GM12878 (cell line): ENCODE data around the gene VNN1. TPM values are rescaled to one million over a fixed set of nuclear protein-coding genes. Genes with fewer than 3 reads are reported as not detected.
"Not testable (repeated sequence)": the region's sequence is repeated elsewhere in the genome, so short reads cannot be mapped to it uniquely, and the experiment has no call there.

Source experiments
- ATAC-seq: fragments of 200-7000 bp; cut with Tn5 transposase; 3 replicates; pipeline ENCODE4 v1.9.1; 2020; ENCODE audit warnings: mild to moderate bottlenecking, moderate library complexity
- BruUV-seq: library from RNA; stranded (reverse); fragments of 400-500 nt; replicated peaks from 2 replicates; lab custom pipeline; 2021; lab: Mats Ljungman, UMichigan
- CTCF ChIA-PET: fragments of 300-600 bp; sonication (Branson Sonifier 250); formaldehyde crosslinking; extraction: SDS; loops from one replicate; lab custom pipeline; 2021; ENCODE audit warnings: inconsistent platforms; lab: Yijun Ruan, JAX
- POLR2A ChIA-PET: fragments of 350-600 bp; formaldehyde crosslinking; extraction: SDS; loops from one replicate; lab custom pipeline; 2021; ENCODE audit warnings: inconsistent platforms; lab: Charles Lee
- RAD21 ChIA-PET: fragments of 300-600 bp; sonication (Branson Sonifier 250); formaldehyde crosslinking; loops from one replicate; lab custom pipeline; 2023; ENCODE audit warnings: antibody characterized with exemption; ENCODE audit not compliant: unreplicated experiment; lab: Charles Lee
- SMC1A ChIA-PET: fragments of 300-600 bp; sonication (Branson Sonifier 250); formaldehyde crosslinking; loops from one replicate; lab custom pipeline; 2023; ENCODE audit not compliant: unreplicated experiment, uncharacterized antibody; lab: Charles Lee
- DNase-seq: peaks from one replicate; pipeline ENCODE4 v3.0.0-alpha.2; 2011; ENCODE audit warnings: low read depth, low spot score
- FAIRE-seq: peaks from 3 replicates; lab custom pipeline; 2011; peaks lifted over from hg19 to GRCh38; lab: Jason Lieb, UNC
- H2AFZ ChIP-seq: 2 replicates; pipeline ENCODE4 v1.6.0; 2011; ENCODE audit warnings: low read depth, low read length, control low read depth; ENCODE audit not compliant: control insufficient read depth
- H3K27ac ChIP-seq: 2 replicates; pipeline ENCODE4 v1.5.1; 2011; ENCODE audit warnings: control low read depth; ENCODE audit not compliant: control insufficient read depth, insufficient read depth
- H3K27me3 ChIP-seq, 2 experiments: replicated peaks in 1 of 2; 2 replicates each; pipeline versions ENCODE4 v1.6.0 to v1.6.1; 2011; ENCODE audit warnings: low read length in 1 of 2; ENCODE audit not compliant: control insufficient read depth in 2 of 2, insufficient read depth in 2 of 2
- H3K36me3 ChIP-seq, 2 experiments: 2 replicates each; pipeline ENCODE4 v1.5.1; 2011; ENCODE audit warnings: low read length in 1 of 2; ENCODE audit not compliant: control insufficient read depth in 2 of 2, insufficient read depth in 2 of 2
- H3K4me1 ChIP-seq: 2 replicates; pipeline ENCODE4 v1.6.1; 2011; ENCODE audit warnings: mild to moderate bottlenecking, low read length, moderate library complexity, mixed read lengths; ENCODE audit not compliant: control insufficient read depth, insufficient read depth
- H3K4me2 ChIP-seq: 2 replicates; pipeline ENCODE4 v1.6.0; 2011; ENCODE audit warnings: control low read depth; ENCODE audit not compliant: control insufficient read depth, insufficient read depth
- H3K4me3 ChIP-seq: fragments of 200-600 bp; sonication (generic); 2 replicates; pipeline ENCODE4 v1.5.1; 2016
- H3K79me2 ChIP-seq: 2 replicates; pipeline ENCODE4 v1.6.0; 2011; ENCODE audit warnings: low read length; ENCODE audit not compliant: control insufficient read depth, insufficient read depth
- H3K9ac ChIP-seq: 2 replicates; pipeline ENCODE4 v1.8.0; 2011; ENCODE audit warnings: low read length, control low read depth, mixed read lengths; ENCODE audit not compliant: control insufficient read depth, insufficient read depth
- H3K9me3 ChIP-seq: replicated peaks from 3 replicates; pipeline ENCODE4 v1.5.1; 2011; ENCODE audit warnings: mild to moderate bottlenecking, low read length; ENCODE audit not compliant: control insufficient read depth, insufficient read depth
- H4K20me1 ChIP-seq: 2 replicates; pipeline ENCODE4 v1.6.0; 2011; ENCODE audit not compliant: control insufficient read depth, insufficient read depth
- BCL11A ChIP-seq: IDR thresholded peaks from 2 replicates; pipeline ENCODE4 v1.6.1; 2011; ENCODE audit warnings: low read depth, low read length
- E2F8 ChIP-seq: fragments of 450-650 bp; IDR thresholded peaks from 2 replicates; pipeline ENCODE4 v1.6.1; 2018; ENCODE audit warnings: mild to moderate bottlenecking, low read depth, moderate library complexity; ENCODE audit not compliant: partially characterized antibody
- IKZF1 ChIP-seq: fragments of 450-650 bp; conservative IDR thresholded peaks from 2 replicates; pipeline ENCODE4 v1.6.1; 2017; ENCODE audit warnings: antibody characterized with exemption, mild to moderate bottlenecking
- IRF4 ChIP-seq: IDR thresholded peaks from 2 replicates; pipeline ENCODE4 v1.6.1; 2011; ENCODE audit warnings: low read depth, low read length
- MEF2B ChIP-seq: fragments of 450-650 bp; IDR thresholded peaks from 2 replicates; pipeline ENCODE4 v1.6.1; 2018; ENCODE audit warnings: mild to moderate bottlenecking, moderate library complexity; ENCODE audit not compliant: partially characterized antibody, poor library complexity, severe bottlenecking
- MLLT1 ChIP-seq: fragments of 450-650 bp; IDR thresholded peaks from 2 replicates; pipeline ENCODE4 v1.6.1; 2016; ENCODE audit warnings: mild to moderate bottlenecking
- RBBP5 ChIP-seq: fragments of 200-600 bp; sonication (generic); conservative IDR thresholded peaks from 2 replicates; pipeline ENCODE4 v1.6.1; 2016
- TARDBP ChIP-seq: IDR thresholded peaks from 2 replicates; pipeline ENCODE4 v1.6.1; 2016; ENCODE audit warnings: borderline replicate concordance
- in situ Hi-C: fragments of 300-500 bp; cut with MboI; formaldehyde crosslinking; loops from 9 replicates; pipeline ENCODE4 v1.14.3; 2018; ENCODE audit warnings: mixed read lengths
- intact Hi-C: fragments of 100-400 bp; cut with micrococcal nuclease; formaldehyde crosslinking; loops from one replicate; pipeline ENCODE4 v1.14.2; 2022; ENCODE audit not compliant: unreplicated experiment
- polyA plus RNA-seq, 11 experiments: library from polyadenylated mRNA; depleted of rRNA in 4 of 11; unstranded in 6 of 11; stranded (reverse) in 5 of 11; fragments of >200 nt; fragmentation: Nextera tagmentation in 4 of 11; fragmentation: Illumina TruSeq in 1 of 11; extraction: Ambion mirVana in 4 of 11; extraction: Trizol in 1 of 11; gene quantifications; 1 replicate in 1 of 11; 2 replicates in 10 of 11; pipeline versions ENCODE4 v1.2.1 to v1.2.3, GENCODE V29; 2011 to 2016; ENCODE audit warnings: inconsistent platforms in 2 of 11, missing spikeins in 2 of 11, low read depth in 1 of 11
- total RNA-seq, 4 experiments: library from RNA; depleted of rRNA in 3 of 4; stranded (reverse); fragments of >200 nt in 3 of 4; fragmentation: Illumina TruSeq in 1 of 4; extraction: Trizol in 1 of 4; gene quantifications; 2 replicates each; pipeline versions ENCODE4 v1.2.1 to v1.2.3, GENCODE V29; 2013 to 2021
- TF ChIP-seq, protein P1 (sequence below): fragments of 450-650 bp; conservative IDR thresholded peaks from 2 replicates; pipeline ENCODE4 v1.6.1; 2017; ENCODE audit warnings: mild to moderate bottlenecking, moderate library complexity

The VNN1 gene
- total and polyA plus RNA-seq, 10 of the 15 experiments (the other 5 are each of a cell fraction or from before 2014, with no cell fraction given), result not detected

DNA sequence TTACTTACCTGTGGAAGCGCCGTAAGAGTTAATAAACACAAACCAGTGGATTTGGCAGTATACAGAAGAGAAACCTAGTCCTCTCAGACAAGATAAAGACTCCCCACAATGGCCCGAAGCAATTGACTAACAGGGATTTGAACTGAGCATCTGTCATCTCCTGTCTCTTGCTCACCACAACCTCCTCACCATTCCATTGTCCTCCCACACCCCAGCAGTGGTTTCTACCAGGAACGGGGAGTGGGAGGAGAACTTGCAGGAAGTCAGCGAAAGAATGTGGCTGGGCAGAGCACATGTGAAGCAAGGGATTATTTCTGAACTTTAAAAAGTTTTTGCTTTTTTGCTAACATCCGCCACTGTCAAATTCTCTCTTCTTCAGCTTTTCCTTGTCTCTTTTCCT lies 30.3 kb downstream of the VNN1 start (continued):
- TF ChIP-seq, protein P1, sequence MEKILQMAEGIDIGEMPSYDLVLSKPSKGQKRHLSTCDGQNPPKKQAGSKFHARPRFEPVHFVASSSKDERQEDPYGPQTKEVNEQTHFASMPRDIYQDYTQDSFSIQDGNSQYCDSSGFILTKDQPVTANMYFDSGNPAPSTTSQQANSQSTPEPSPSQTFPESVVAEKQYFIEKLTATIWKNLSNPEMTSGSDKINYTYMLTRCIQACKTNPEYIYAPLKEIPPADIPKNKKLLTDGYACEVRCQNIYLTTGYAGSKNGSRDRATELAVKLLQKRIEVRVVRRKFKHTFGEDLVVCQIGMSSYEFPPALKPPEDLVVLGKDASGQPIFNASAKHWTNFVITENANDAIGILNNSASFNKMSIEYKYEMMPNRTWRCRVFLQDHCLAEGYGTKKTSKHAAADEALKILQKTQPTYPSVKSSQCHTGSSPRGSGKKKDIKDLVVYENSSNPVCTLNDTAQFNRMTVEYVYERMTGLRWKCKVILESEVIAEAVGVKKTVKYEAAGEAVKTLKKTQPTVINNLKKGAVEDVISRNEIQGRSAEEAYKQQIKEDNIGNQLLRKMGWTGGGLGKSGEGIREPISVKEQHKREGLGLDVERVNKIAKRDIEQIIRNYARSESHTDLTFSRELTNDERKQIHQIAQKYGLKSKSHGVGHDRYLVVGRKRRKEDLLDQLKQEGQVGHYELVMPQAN, result no peak

DNA sequence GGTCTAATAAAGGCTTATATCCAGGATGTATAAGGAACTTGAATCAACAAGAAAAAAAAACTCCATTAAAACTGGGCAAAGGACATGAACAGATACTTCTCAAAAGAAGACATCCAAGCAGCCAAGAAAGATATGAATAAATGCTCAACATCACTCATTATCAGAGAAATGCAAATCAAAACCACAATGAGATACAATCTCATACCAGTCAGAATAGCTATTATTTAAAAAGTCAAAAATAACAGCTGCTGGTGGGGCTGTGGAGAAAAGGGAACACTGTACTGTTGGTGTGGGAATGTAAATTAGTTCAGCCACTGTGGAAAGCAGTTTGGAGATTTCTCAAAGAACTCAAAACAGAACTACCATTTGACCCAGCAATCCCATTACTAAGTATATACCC lies 34.8 kb downstream of the VNN1 start:
- H3K36me3 ChIP-seq, POLR2A ChIA-PET, DNase-seq, ATAC-seq, FAIRE-seq, H3K4me2 ChIP-seq, H3K4me3 ChIP-seq, RAD21 ChIA-PET, H3K79me2 ChIP-seq, H3K9me3 ChIP-seq, H3K27ac ChIP-seq, BruUV-seq, H2AFZ ChIP-seq, H4K20me1 ChIP-seq, H3K27me3 ChIP-seq, H3K9ac ChIP-seq, in situ Hi-C loops, H3K4me1 ChIP-seq: not testable (repeated sequence)
- ChIA-PET SMC1A (interaction anchor here (3.1 kb wide), 1 partner anchor 10 kb away, joined by 13 read pairs; no protein-coding TSS in a partner anchor), CTCF (interaction anchor here (1.7 kb wide), 1 partner anchor 9 kb away, joined by 9 read pairs; no protein-coding TSS in a partner anchor)
- intact Hi-C loops, result loop anchor here (10.0 kb wide), 1 partner anchor 276 kb away; no protein-coding TSS in a partner anchor

GRCh38 chr6:132675749-132676148 lies 38.1 kb downstream of the VNN1 start:
- no peak overlapping the region for H3K4me3 ChIP-seq
- ChIA-PET RAD21 (no interaction called here), POLR2A (no interaction called here), CTCF (no interaction called here), SMC1A (no interaction called here)
- H3K79me2 ChIP-seq, result no peaks in the 10 kb centered on the region
- FAIRE-seq (no peak), DNase-seq (no peak), ATAC-seq (no peak)
- no peaks in the 10 kb centered on the region for H3K27me3 ChIP-seq
- BruUV-seq, result no TSS peak
- in situ Hi-C loops, result no loop called here
- no peak overlapping the region for H3K9ac ChIP-seq
- no peaks in the 10 kb centered on the region for H3K36me3 ChIP-seq
- intact Hi-C loops, result loop anchor here (10.0 kb wide), 1 partner anchor 279 kb away; no protein-coding TSS in a partner anchor
- H3K9me3 ChIP-seq, result no peaks in the 10 kb centered on the region
- no peaks in the 10 kb centered on the region for H3K4me1 ChIP-seq
- H4K20me1 ChIP-seq, result no peaks in the 10 kb centered on the region
- H3K4me2 ChIP-seq, result no peak overlapping the region
- H3K27ac ChIP-seq, result no peak overlapping the region
- H2AFZ ChIP-seq, result no peak overlapping the region
- TF ChIP-seq E2F8 (no peak), RBBP5 (no peak), IRF4 (no peak), MLLT1 (no peak), TARDBP (no peak), MEF2B (no peak), BCL11A (no peak), IKZF1 (no peak)
